G401 (cell line): ENCODE results near the gene NAGS. TPM values are rescaled to one million over a fixed set of nuclear protein-coding genes. Genes with fewer than 3 reads are reported as not detected.
"Not testable (repeated sequence)": the region's sequence is repeated elsewhere in the genome, so short reads cannot be mapped to it uniquely, and the experiment has no call there.

Experiments
- DNase-seq: peaks from one replicate; pipeline ENCODE4 v3.0.0-alpha.2; 2015; ENCODE audit warnings: low spot score
- in situ Hi-C: cut with HindIII; loops from 2 replicates; pipeline ENCODE4 v1.10.0; 2016; ENCODE audit warnings: low sequenced_read_pairs, mixed read lengths
- total RNA-seq: library from RNA; depleted of rRNA; stranded (reverse); fragments of >200 nt; shearing (Covaris generic); gene quantifications from 2 replicates; pipeline ENCODE4 v1.2.3, GENCODE V29; 2014; rRNA removed

NAGS gene
- total RNA-seq, 1 experiment from 2014 or later = 4.7 TPM

GRCh38 chr17:44029736-44030135 is 25.3 kb downstream of the NAGS start:
- in situ Hi-C loops = no loop called here
- DNase-seq = no peak

- no peak for DNase-seq
- in situ Hi-C loops = no loop called here
These were observed 26.1 kb downstream of the NAGS start for GRCh38 chr17:44030482-44030881.

- in situ Hi-C loops = no loop called here
These were observed 29.5 kb downstream of the NAGS start for GRCh38 chr17:44033861-44034408.

GRCh38 chr17:44034688-44035087 is 30.3 kb downstream of the NAGS start:
- in situ Hi-C loops = not testable (repeated sequence)

More at GRCh38 chr17:44033861-44034408, 29.5 kb downstream of the NAGS start:
- no peak for DNase-seq

GRCh38 chr17:44037471-44037870 is 33.0 kb downstream of the NAGS start:
- no peak for DNase-seq
- in situ Hi-C loops = no loop called here

More at GRCh38 chr17:44034688-44035087, 30.3 kb downstream of the NAGS start:
- not testable (repeated sequence) for DNase-seq

GRCh38 chr17:44038604-44039011 is 34.2 kb downstream of the NAGS start:
- DNase-seq = peak; percentile 22
- in situ Hi-C loops = no loop called here

- in situ Hi-C loops = no loop called here
- no peak for DNase-seq
These were observed 35.6 kb downstream of the NAGS start for GRCh38 chr17:44039829-44040635.

- in situ Hi-C loops = no loop called here
- no peak for DNase-seq
These were observed 38.9 kb downstream of the NAGS start for GRCh38 chr17:44043272-44043696.

- in situ Hi-C loops = no loop called here
- DNase-seq = no peak
These were observed 39.6 kb downstream of the NAGS start for GRCh38 chr17:44044071-44044470.

GRCh38 chr17:44045486-44045885 is 41.1 kb downstream of the NAGS start:
- in situ Hi-C loops = no loop called here
- no peak for DNase-seq

- DNase-seq, in situ Hi-C loops: not testable (repeated sequence)
These were observed 42.5 kb downstream of the NAGS start for GRCh38 chr17:44046893-44047292.

- DNase-seq = no peak
- in situ Hi-C loops = no loop called here
These were observed 45.1 kb downstream of the NAGS start for GRCh38 chr17:44049294-44050060.

GRCh38 chr17:44053125-44053872 is 48.9 kb downstream of the NAGS start:
- in situ Hi-C loops = no loop called here
- DNase-seq = no peak

Other genes with a start within 250 kb of the NAGS start
- 59.3 and 74.0 TPM in 2 replicates for gene SOST, start 245.8 kb upstream of the NAGS start, total RNA-seq
- gene DUSP3, start 225.6 kb upstream of the NAGS start, total RNA-seq = 79.1 and 101 TPM in 2 replicates
- not detected in 2 replicates for gene CFAP97D1, start 224.2 kb upstream of the NAGS start, total RNA-seq
- 2.1 and 2.2 TPM in 2 replicates for gene MPP3, start 171.5 kb upstream of the NAGS start, total RNA-seq
- gene CD300LG, start 157.4 kb upstream of the NAGS start, total RNA-seq = 0.31 TPM in 1 of 2 replicates, not detected in the other
- gene MPP2, start 97.1 kb upstream of the NAGS start, total RNA-seq = 58.8 and 82.5 TPM in 2 replicates
- not detected in 2 replicates for gene PPY, start 62.1 kb upstream of the NAGS start, total RNA-seq
- not detected in 2 replicates for gene PYY, start 50.7 kb upstream of the NAGS start, total RNA-seq
- gene TMEM101, start 10.3 kb downstream of the NAGS start, total RNA-seq = 53.3 and 63.2 TPM in 2 replicates
- gene LSM12, start 62.0 kb downstream of the NAGS start, total RNA-seq = 93.5 and 116 TPM in 2 replicates
- 18.6 and 23.2 TPM in 2 replicates for gene G6PC3, start 66.1 kb downstream of the NAGS start, total RNA-seq
- 65.5 and 70.6 TPM in 2 replicates for gene HDAC5, start 119.0 kb downstream of the NAGS start, total RNA-seq
- 7.6 and 9.9 TPM in 2 replicates for gene HROB, start 137.3 kb downstream of the NAGS start, total RNA-seq
- not detected in 2 replicates for gene ASB16, start 166.1 kb downstream of the NAGS start, total RNA-seq
- 27.1 and 34.5 TPM in 2 replicates for gene TMUB2, start 182.3 kb downstream of the NAGS start, total RNA-seq
- 53.8 and 68.3 TPM in 2 replicates for gene ATXN7L3, start 195.3 kb downstream of the NAGS start, total RNA-seq
- gene UBTF, start 215.1 kb downstream of the NAGS start, total RNA-seq = 81.4 and 110 TPM in 2 replicates